Measurements from ENCODE around the gene PJA1. TPM values are rescaled to one million over a fixed set of nuclear protein-coding genes. Genes with fewer than 3 reads are reported as not detected.

Gene PJA1, protein sequence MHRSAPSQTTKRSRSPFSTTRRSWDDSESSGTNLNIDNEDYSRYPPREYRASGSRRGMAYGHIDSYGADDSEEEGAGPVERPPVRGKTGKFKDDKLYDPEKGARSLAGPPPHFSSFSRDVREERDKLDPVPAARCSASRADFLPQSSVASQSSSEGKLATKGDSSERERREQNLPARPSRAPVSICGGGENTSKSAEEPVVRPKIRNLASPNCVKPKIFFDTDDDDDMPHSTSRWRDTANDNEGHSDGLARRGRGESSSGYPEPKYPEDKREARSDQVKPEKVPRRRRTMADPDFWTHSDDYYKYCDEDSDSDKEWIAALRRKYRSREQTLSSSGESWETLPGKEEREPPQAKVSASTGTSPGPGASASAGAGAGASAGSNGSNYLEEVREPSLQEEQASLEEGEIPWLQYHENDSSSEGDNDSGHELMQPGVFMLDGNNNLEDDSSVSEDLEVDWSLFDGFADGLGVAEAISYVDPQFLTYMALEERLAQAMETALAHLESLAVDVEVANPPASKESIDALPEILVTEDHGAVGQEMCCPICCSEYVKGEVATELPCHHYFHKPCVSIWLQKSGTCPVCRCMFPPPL
- total RNA-seq, result 14.6 and 16.1 TPM in 2 replicates
- 7.4 and 8.2 TPM in 2 replicates for polyA plus RNA-seq
- 9.3 and 10.6 TPM in 2 replicates for polyA plus RNA-seq (2011; cell fraction: cytosol; rRNA removed)
- 7.3 and 7.9 TPM in 2 replicates for polyA plus RNA-seq (2011; cell fraction: nucleus; rRNA removed)
- 18.1 and 19.2 TPM in 2 replicates for polyA plus RNA-seq (2012)
- polyA minus RNA-seq, result 9.4 and 13.3 TPM in 2 replicates
- polyA minus RNA-seq (2011; cell fraction: cytosol; rRNA and poly(A)+ RNA removed), result 2.8 TPM
- 2.1 and 2.9 TPM in 2 replicates for polyA minus RNA-seq (2011; cell fraction: nucleus; rRNA and poly(A)+ RNA removed)
- percentile 56 among the genes with signal in this experiment for Bru-seq, nascent RNA
- percentile 75 among the genes with signal in this experiment for BruChase-seq, experiment 1, labeled RNA remaining after a 6-hour chase
- BruChase-seq, experiment 2, labeled RNA remaining after a 2-hour chase, result percentile 74 among the genes with signal in this experiment
- long read RNA-seq, transcript PJA1-202 (2 exons, 2,672 nt), result major isoform, 37 of 55 reads
- long read RNA-seq, transcript PJA1-203 (1 exons, 2,692 nt), result minor isoform, 8 of 55 reads
- long read RNA-seq, transcript PJA1-206 (2 exons, 887 nt), result minor isoform, 5 of 55 reads
- long read RNA-seq, partial matches to known transcripts, result 0 of 55 reads
- long read RNA-seq, other reads (novel, unspliced or antisense), result 1 of 55 reads

DNA sequence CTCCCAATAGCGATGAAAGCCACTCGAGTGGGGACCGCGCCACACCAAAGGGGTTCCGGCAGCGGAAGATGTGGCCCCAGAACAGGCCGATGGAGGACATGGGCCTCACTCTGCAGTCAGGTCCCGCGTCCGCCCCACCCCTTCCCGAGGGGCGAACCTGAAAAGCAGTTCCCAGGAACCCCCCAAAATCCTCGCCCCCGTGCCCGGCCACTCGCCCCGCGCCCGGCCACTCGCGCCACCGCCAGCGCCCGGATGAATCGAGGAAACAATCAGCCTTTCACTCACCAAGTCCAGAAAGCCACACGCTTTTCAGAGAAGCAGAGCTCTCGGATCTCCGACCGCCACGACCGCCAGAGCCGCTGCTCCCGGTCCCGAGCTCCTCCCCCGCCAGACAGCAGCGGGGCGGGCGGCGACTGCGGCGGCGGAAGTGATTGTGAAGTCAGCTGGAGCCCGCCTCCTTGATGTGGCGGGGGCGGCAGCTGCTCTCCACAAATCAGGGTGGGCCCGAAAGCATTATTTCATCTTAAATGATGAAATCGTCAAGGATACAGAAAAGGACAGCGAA lies at the start of gene PJA1:
PJA1 (minus strand) TSS at position 367 of the 565 bp plus-strand sequence. CDS start 2,380 bp downstream, outside the sequence.
- Histone ChIP-seq H3K36me3 (ENCODE audit: control insufficient read depth in 2 of 2, extremely low read depth in 1 of 2, insufficient read depth in 2 of 2, low read length in 2 of 2) (peaks cover 0 to 2% of the 10 kb centered on the region in 2 experiments), H3K4me1 (ENCODE audit: control insufficient read depth, extremely low read depth, insufficient read depth, low read length) (peaks cover 3% of the 10 kb centered on the region), H3K27me3 (ENCODE audit: control insufficient read depth in 2 of 2, insufficient read depth in 2 of 2, low read length in 2 of 2) (peaks cover 0 to 3% of the 10 kb centered on the region in 2 experiments), H3K9me3 (replicated peaks; ENCODE audit: control insufficient read depth, insufficient read depth, low read length) (no peaks in the 10 kb centered on the region), H4K20me1 (replicated peaks; ENCODE audit: control insufficient read depth, extremely low read depth, insufficient read depth, low read length) (no peaks in the 10 kb centered on the region), H3K4me2 (ENCODE audit: insufficient read depth, low read length) (peak within 1 kb of the TSS; percentile 84), H3K9me1 (replicated peaks; ENCODE audit: control insufficient read depth, extremely low read depth, insufficient read depth, low read length) (no peaks in the 10 kb centered on the region), H3K4me3 (replicated peaks in 1 of 3; ENCODE audit: insufficient read depth in 1 of 3, low read depth in 1 of 3, low read length in 3 of 3) (peak within 1 kb of the TSS; percentile 79 to 83 (median 83)), H2AFZ (ENCODE audit: low read depth, low read length) (peak within 1 kb of the TSS; percentile 88), H3K27ac (ENCODE audit: insufficient read depth, low read depth, low read length) (peak within 1 kb of the TSS; percentile 2), H3K79me2 (ENCODE audit: control insufficient read depth, insufficient read depth, low read length) (no peaks in the 10 kb centered on the region), H3K9ac (replicated peaks; ENCODE audit: extremely low read depth, insufficient read depth, low read length) (peak within 1 kb of the TSS; percentile 83)
- POLR2A ChIA-PET, result interaction anchor here (2.6 kb wide), 1 partner anchor 337 kb away, joined by 21 read pairs; the partner anchor contains the start of gene EFNB1
- peak; percentile 66 for DNase-seq (ENCODE audit: low read depth, low spot score)
- CTCF ChIA-PET, result interaction anchor here (1.0 to 1.4 kb wide), 2 partner anchors 71 to 337 kb away, joined by 7 to 14 read pairs; partner anchors contain the start of gene EFNB1
- TF ChIP-seq EZH2 (IDR thresholded peaks at IDR 0.05; ENCODE audit: borderline replicate concordance, low read depth, low read length, severe bottlenecking), result no peak
- TF ChIP-seq POLR2A (IDR thresholded peaks at IDR 0.05; ENCODE audit: low read depth, low read length), result no peak
- peak; percentile 16 for TF ChIP-seq POLR2AphosphoS5 (IDR thresholded peaks at IDR 0.05; ENCODE audit: insufficient read depth, low read depth, low read length)
- dilution Hi-C loops (cut with MboI; ENCODE audit: extremely low pct_ligation_motif_present, low sequenced_read_pairs), result no loop called here
- BruUV-seq (replicated peaks), result TSS peak; percentile 26
- FAIRE-seq, result peak; percentile 61
- intact Hi-C loops (cut with micrococcal nuclease), result loop anchor here (2.0 kb wide), 1 partner anchor 336 kb away; the partner anchor contains the start of gene EFNB1
